ENCODE measurements around the gene GTF2E1. TPM values are rescaled to one million over a fixed set of nuclear protein-coding genes. Genes with fewer than 3 reads are reported as not detected.
"Not testable (repeated sequence)": the region's sequence is repeated elsewhere in the genome, so short reads cannot be mapped to it uniquely, and the experiment has no call there.

GTF2E1 gene
- total RNA-seq, 2 experiments from 2014 or later: 25.4 to 32.6 TPM

DNA sequence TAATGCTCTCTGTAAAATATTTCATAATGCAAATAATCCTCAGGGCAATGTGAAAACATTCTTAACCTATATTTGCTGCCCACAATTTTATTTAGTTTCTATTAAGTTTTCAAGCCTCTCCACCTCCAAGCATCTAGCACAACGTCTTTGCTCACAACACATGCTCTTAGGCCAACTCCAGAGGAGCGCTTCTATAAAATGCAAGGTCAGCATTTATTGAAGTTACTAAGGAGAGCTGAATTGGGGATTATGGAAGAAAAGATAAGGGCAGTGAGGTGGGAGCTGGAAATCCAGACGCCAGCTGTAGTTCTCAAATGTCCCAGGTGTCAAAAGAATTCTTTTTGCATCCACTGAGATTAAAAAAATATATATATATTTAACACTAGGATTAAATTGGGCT, 1.2 kb upstream of the GTF2E1 start:
- H3K4me3 Mint-ChIP-seq: peak overlapping the region; percentile 99
- H3K27me3 Mint-ChIP-seq: no peaks in the 10 kb centered on the region
- H3K27ac Mint-ChIP-seq: peak overlapping the region; percentile 98
- peaks cover under 1% of the 10 kb centered on the region for H3K9me3 Mint-ChIP-seq (ENCODE audit: low read depth)
- ATAC-seq: no peak
- CTCF ChIA-PET: interaction anchor here (1.5 to 1.7 kb wide), 2 partner anchors 145 to 183 kb away, joined by 4 to 8 read pairs; partner anchors contain the start of gene NDUFB4
- DNase-seq: no peak
- H3K4me1 Mint-ChIP-seq: peaks cover 29% of the 10 kb centered on the region
- peaks cover 19% of the 10 kb centered on the region for H3K36me3 Mint-ChIP-seq

DNA sequence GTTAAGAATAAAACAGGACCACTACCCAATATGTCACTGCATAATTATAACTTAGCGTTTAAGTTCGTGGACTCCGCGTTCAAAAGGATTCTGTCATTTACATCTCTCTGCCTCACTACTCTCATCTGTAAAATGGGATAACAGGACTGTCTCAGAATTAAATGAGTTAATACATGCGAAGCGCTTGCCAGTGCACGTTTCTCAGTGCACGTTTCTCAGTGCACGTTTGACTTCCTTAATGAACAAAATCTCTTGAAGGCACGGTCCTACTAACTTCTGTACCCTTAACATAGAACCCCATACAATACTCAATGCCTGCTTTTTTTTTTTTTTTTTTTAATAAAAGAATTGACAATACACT, 727 bp upstream of the GTF2E1 start:
- ATAC-seq (peak; percentile 17), DNase-seq (no peak)
- Mint-ChIP-seq H3K4me1 (peaks cover 29% of the 10 kb centered on the region), H3K36me3 (peaks cover 21% of the 10 kb centered on the region), H3K4me3 (peak overlapping the region; percentile 99), H3K27me3 (no peaks in the 10 kb centered on the region), H3K27ac (peak overlapping the region; percentile 98), H3K9me3 (ENCODE audit: low read depth) (no peaks in the 10 kb centered on the region)
- CTCF ChIA-PET: interaction anchor here (1.7 kb wide), 1 partner anchor 146 kb away, joined by 8 read pairs; the partner anchor contains the start of gene NDUFB4

DNA sequence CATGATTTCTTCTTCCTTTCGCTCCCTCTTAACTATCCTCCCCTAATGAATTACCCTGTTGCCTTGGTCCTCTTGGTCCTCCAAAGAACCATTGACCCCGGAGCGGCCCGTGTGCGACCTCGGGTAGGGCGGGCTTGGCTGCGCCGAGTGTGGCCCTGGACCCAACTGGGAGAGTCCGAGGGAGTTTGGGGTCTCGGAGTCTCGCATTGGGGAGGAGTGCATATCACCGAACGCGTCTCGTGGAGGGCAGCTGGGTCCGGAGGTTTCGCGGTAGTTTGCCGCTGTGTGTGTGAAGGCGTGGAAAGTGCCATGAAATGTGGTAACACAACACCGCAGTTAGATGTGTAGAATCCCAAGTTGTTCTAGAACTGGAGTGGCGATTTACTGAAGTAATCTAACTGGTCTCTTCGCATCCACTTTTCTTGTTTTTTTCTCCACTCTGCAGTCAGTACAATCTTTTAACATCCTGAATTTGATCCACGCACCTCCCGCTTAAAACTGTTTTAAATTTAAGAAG, 363 bp downstream of the GTF2E1 start:
- CTCF ChIA-PET: interaction anchor here (1.7 kb wide), 1 partner anchor 147 kb away, joined by 8 read pairs; the partner anchor contains the start of gene NDUFB4
- H3K27ac Mint-ChIP-seq: peak overlapping the region; percentile 98
- peak; percentile 59 for DNase-seq
- peak; percentile 24 for ATAC-seq
- H3K9me3 Mint-ChIP-seq (ENCODE audit: low read depth): no peaks in the 10 kb centered on the region
- H3K4me3 Mint-ChIP-seq: peak overlapping the region; percentile 99
- H3K4me1 Mint-ChIP-seq: peaks cover 29% of the 10 kb centered on the region
- no peaks in the 10 kb centered on the region for H3K27me3 Mint-ChIP-seq
- H3K36me3 Mint-ChIP-seq: peaks cover 17% of the 10 kb centered on the region

DNA sequence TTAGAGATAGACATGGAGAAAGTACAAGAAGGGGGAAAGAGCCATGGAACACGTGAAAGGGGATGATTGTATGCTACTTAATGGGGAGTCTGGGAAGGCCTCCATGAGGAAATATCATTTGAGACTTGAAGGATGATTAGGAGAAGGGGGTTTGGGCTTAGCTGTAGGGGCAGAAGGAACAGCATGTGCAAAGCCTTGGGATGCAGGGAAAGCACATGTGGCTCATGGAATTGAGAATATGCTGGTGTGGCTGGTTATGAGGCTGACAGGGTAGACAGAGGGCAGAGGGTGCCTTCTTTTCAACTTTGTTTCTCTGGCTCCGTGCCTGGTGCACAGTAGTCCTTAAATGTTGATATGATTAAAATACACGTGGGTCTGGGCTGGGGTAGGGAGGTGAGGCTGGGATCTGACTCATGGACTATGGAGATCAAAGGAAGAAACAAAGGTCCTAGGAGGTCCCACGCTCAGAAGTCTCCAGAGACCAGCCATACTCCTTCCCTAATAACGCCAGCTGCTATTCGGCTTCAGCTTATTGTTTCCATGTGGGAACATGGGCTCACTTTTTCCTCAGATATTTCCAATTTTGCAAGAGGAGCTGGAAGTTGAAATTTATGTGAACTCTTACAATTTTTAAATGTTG, 1.1 kb downstream of the GTF2E1 start:
- H3K4me1 Mint-ChIP-seq: peaks cover 29% of the 10 kb centered on the region
- H3K27ac Mint-ChIP-seq: peak overlapping the region; percentile 98
- H3K27me3 Mint-ChIP-seq: no peaks in the 10 kb centered on the region
- peaks cover 12% of the 10 kb centered on the region for H3K36me3 Mint-ChIP-seq
- peak overlapping the region; percentile 99 for H3K4me3 Mint-ChIP-seq
- ATAC-seq: no peak
- CTCF ChIA-PET: no interaction called here
- no peak for DNase-seq
- no peaks in the 10 kb centered on the region for H3K9me3 Mint-ChIP-seq (ENCODE audit: low read depth)

DNA sequence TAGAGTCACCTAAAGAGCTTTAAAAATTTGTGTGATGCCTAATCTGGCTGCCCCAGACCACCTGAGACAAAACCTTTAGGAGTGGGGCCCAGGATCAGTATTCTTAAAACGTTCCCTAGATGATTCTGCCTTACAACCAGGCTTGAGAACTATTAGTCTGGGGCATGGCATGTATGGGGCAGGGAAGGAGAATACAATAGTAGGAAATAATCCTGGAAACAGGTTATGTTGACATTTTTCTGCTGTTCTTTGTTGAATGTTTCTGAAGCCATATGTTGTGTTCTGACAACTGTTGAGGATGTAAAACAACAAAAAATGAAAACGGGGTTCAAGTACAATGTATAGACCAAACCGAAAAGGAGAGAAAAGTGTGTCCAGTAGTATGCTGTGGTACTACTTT, 2.9 kb downstream of the GTF2E1 start:
- DNase-seq (no peak), ATAC-seq (no peak)
- H3K27ac Mint-ChIP-seq: no peak overlapping the region
- no peaks in the 10 kb centered on the region for H3K9me3 Mint-ChIP-seq (ENCODE audit: low read depth)
- H3K36me3 Mint-ChIP-seq: peaks cover 13% of the 10 kb centered on the region
- no peak overlapping the region for H3K4me3 Mint-ChIP-seq
- H3K27me3 Mint-ChIP-seq: no peaks in the 10 kb centered on the region
- peaks cover 29% of the 10 kb centered on the region for H3K4me1 Mint-ChIP-seq
- CTCF ChIA-PET: no interaction called here

DNA sequence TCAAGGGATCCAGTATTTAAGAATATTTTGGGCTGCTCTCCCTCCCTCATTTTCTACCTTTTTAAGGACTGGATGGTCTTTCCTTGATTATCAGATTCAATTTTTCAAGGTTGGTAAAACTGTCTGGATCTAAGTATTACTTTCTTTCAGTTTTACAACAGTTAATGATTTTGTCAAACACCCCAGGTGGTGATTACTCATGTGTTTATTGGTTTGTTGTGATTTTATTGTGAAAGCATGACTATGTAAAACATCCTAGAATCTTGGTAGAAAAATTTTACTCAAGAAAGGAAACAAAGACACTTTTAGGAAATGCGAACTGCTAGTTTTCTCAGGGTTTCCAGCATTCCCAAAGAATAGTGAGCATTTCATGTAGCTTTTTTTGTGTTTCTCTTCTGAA, 7.3 kb downstream of the GTF2E1 start:
- Mint-ChIP-seq H3K27ac (no peak overlapping the region), H3K9me3 (ENCODE audit: low read depth) (no peaks in the 10 kb centered on the region), H3K4me1 (peaks cover 2% of the 10 kb centered on the region), H3K4me3 (no peak overlapping the region), H3K27me3 (no peaks in the 10 kb centered on the region), H3K36me3 (peaks cover 44% of the 10 kb centered on the region)
- CTCF ChIA-PET: no interaction called here
- ATAC-seq: no peak
- no peak for DNase-seq

DNA sequence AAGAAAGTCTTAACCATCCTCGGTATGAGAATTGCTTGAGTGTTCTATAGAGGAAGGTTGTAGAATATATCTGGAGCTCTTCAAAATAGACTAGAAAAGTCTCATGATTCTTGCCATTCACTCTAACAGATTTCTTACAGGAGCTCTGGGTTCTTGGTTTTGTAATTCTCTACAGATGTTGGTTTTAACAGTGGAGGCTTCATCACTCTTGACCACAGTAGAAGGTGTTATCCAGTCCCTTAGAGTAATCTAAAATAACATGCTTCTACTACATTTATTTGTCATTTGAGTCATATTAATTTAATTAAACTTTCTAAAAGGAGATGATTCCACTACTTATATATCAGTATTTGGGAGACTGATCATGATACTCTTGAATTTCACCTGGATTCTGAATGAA, 9.7 kb downstream of the GTF2E1 start:
- H3K4me1 Mint-ChIP-seq: peaks cover 2% of the 10 kb centered on the region

DNA sequence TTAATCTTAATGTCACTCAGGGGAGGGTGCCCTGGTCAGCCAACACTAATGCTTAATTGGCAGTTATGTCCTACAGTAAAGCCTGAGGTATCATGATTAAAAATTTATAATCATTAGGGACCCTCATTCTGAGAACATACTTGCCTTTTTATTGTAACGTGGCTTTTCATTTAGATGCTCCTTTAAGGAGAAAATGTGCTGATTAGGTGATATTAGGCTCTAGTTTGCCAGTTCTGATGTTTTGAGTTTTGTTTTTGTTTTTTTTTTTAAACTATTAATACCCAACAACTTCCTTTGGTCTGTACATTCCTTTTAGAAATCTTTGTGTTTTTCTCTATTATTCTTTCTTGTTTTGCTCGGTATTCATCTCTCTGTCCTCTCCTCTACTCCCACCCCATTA, 10.3 kb downstream of the GTF2E1 start:
- CTCF ChIA-PET: interaction anchor here (1.0 kb wide), 1 partner anchor 42 kb away, joined by 3 read pairs; no protein-coding TSS in a partner anchor
- Mint-ChIP-seq H3K9me3 (ENCODE audit: low read depth) (peaks cover 4% of the 10 kb centered on the region), H3K36me3 (peaks cover 53% of the 10 kb centered on the region), H3K27ac (no peak overlapping the region), H3K4me1 (peaks cover 2% of the 10 kb centered on the region), H3K27me3 (no peaks in the 10 kb centered on the region), H3K4me3 (no peak overlapping the region)
- ATAC-seq: no peak
- no peak for DNase-seq

More for the DNA sequence above, 9.7 kb downstream of the GTF2E1 start:
- H3K36me3 Mint-ChIP-seq: peaks cover 54% of the 10 kb centered on the region
- H3K27me3 Mint-ChIP-seq: no peaks in the 10 kb centered on the region
- ATAC-seq (no peak), DNase-seq (no peak)
- no peak overlapping the region for H3K27ac Mint-ChIP-seq
- peaks cover 4% of the 10 kb centered on the region for H3K9me3 Mint-ChIP-seq (ENCODE audit: low read depth)
- CTCF ChIA-PET: interaction anchor here (1.0 kb wide), 1 partner anchor 43 kb away, joined by 3 read pairs; no protein-coding TSS in a partner anchor
- H3K4me3 Mint-ChIP-seq: no peak overlapping the region

DNA sequence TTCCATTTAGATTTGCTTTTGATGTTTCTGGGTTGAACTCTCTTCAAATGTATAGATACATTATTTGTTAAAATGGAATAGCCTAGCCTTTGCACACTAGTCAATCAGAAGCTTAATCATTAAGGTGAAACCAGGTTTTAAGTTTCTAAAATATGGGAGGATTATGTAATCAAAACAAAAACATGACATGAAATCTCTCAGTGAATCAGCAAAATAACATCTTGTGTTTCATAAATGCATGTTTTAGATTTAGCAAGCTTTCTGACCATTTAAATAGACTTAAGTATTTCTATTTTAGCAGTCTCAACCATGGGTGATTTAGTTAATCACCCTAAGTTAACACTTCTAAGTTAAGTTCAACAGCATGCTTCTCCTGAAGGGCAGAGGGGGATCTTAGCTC, 11.3 kb downstream of the GTF2E1 start:
- Mint-ChIP-seq H3K36me3 (peaks cover 60% of the 10 kb centered on the region), H3K4me1 (peaks cover 2% of the 10 kb centered on the region), H3K27ac (no peak overlapping the region), H3K27me3 (no peaks in the 10 kb centered on the region), H3K4me3 (no peak overlapping the region), H3K9me3 (ENCODE audit: low read depth) (peaks cover 9% of the 10 kb centered on the region)
- DNase-seq (no peak), ATAC-seq (no peak)
- CTCF ChIA-PET: interaction anchor here (0.9 to 1.2 kb wide), 2 partner anchors 12 to 41 kb away, joined by 3 to 5 read pairs; no protein-coding TSS in a partner anchor

DNA sequence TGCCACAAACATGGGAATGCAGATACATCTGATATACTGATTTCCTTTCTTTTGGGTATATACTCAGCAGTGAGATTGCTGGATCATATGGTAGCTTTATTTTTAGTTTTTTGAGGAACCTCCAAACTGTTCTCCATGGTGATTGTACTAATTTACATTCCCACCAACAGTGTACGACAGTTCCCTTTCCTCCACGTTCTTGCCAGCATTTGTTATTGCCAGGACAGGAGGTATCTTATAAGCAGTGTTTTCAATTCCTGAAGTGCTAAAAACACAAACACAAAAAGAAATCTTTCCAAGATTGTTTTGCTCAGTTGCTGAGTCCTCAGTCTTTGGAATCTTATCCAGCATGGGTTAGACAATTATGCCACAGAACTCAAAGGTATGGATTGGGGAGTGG, 13.5 kb downstream of the GTF2E1 start:
- H3K4me3 Mint-ChIP-seq: no peak overlapping the region
- DNase-seq (no peak), ATAC-seq (no peak)
- CTCF ChIA-PET: no interaction called here
- peaks cover 2% of the 10 kb centered on the region for H3K4me1 Mint-ChIP-seq
- no peak overlapping the region for H3K27ac Mint-ChIP-seq
- no peaks in the 10 kb centered on the region for H3K27me3 Mint-ChIP-seq
- peaks cover 67% of the 10 kb centered on the region for H3K36me3 Mint-ChIP-seq
- peaks cover 9% of the 10 kb centered on the region for H3K9me3 Mint-ChIP-seq (ENCODE audit: low read depth)

DNA sequence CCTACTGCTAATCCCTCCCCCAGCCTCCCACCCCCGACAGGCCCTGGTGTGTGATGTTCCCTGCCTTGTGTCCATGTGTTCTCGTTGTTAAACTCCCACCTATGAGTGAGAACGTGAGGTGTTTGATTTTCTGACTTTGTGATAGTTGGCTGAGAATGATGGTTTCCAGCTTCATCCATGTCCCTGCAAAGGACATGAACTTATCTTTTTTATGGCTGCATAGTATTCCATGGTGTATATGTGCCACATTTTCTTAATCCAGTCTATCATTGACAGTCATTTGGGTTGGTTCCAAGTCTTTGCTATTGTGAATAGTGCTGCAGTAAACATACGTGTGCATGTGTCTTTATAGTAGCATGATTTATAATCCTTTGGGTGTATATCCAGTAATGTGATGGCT, 16.0 kb downstream of the GTF2E1 start:
- H3K4me3 Mint-ChIP-seq; H3K27me3 Mint-ChIP-seq; DNase-seq; H3K9me3 Mint-ChIP-seq (ENCODE audit: low read depth); CTCF ChIA-PET; H3K27ac Mint-ChIP-seq; H3K4me1 Mint-ChIP-seq; ATAC-seq: not testable (repeated sequence)
- peaks cover 54% of the 10 kb centered on the region for H3K36me3 Mint-ChIP-seq

DNA sequence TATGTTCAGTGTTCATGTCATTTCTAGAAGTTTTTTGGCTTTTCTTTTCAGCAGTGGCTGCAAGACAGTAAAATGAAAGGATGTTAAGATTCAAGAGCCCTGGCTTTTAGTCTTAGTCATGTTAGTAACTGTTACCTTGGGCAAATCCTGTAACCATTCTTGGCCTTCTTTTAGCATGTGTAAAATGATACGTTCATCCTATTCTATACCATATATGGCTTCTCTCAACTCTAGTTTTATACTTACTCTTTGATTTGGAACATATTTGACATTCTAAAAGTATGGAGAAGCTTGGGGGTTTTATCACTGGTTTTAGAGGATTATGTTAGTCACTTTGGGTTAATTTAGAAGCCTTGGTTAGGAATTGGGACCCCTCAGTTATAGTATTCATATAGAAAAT, 20.1 kb downstream of the GTF2E1 start:
- Mint-ChIP-seq H3K36me3 (peaks cover 24% of the 10 kb centered on the region), H3K27ac (no peak overlapping the region), H3K27me3 (no peaks in the 10 kb centered on the region), H3K4me1 (peaks cover 12% of the 10 kb centered on the region), H3K4me3 (no peak overlapping the region), H3K9me3 (ENCODE audit: low read depth) (peaks cover 5% of the 10 kb centered on the region)
- CTCF ChIA-PET: interaction anchor here (1.1 kb wide), 2 partner anchors 32 to 165 kb away, joined by 3 to 4 read pairs; no protein-coding TSS in a partner anchor
- no peak for ATAC-seq
- DNase-seq: no peak

DNA sequence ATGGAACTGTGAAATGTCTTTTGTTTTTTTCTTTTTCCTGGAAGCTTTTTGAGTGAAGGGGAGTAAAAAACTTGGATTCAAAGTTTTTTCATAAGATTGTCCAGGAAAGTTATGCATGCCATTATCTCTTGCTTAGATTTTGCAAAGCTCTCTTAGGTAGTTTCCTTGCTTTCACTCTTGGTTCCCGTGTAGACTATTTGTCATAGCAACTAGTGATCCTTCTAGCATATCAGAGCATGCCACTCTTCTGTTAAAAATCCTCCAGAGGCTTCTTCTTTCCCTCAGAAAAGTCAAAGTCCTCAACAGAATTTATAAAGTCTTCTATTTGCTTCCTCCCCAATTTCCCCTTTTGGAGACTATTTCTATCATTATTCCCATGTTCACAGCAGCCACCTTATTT, 21.1 kb downstream of the GTF2E1 start:
- H3K4me3 Mint-ChIP-seq: no peak overlapping the region
- H3K27ac Mint-ChIP-seq: no peak overlapping the region
- CTCF ChIA-PET: interaction anchor here (1.1 kb wide), 1 partner anchor 166 kb away, joined by 3 read pairs; no protein-coding TSS in a partner anchor
- peaks cover 20% of the 10 kb centered on the region for H3K36me3 Mint-ChIP-seq
- no peak for ATAC-seq
- no peaks in the 10 kb centered on the region for H3K27me3 Mint-ChIP-seq
- DNase-seq: no peak
- no peaks in the 10 kb centered on the region for H3K9me3 Mint-ChIP-seq (ENCODE audit: low read depth)
- H3K4me1 Mint-ChIP-seq: peaks cover 14% of the 10 kb centered on the region

DNA sequence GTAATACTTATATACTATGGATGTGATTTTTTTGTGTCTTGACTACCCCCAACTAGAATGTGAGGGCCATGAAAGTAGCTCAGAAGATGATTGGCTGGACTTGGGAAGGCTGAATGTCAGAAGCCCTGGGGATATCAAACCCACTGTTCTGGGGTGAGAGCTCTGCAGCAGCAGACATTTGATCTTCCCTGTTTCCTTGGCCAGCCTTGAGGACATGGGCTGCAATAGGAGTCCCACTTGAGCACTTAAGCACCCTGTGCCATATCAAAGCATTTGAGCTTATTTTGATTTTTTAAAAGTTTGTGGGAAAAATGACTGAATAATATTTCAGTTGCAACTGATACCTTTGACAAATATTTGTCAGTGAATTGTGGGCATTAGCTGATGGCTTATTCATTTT, 21.7 kb downstream of the GTF2E1 start:
- Mint-ChIP-seq H3K27me3 (no peaks in the 10 kb centered on the region), H3K4me1 (peaks cover 14% of the 10 kb centered on the region), H3K27ac (no peak overlapping the region), H3K9me3 (ENCODE audit: low read depth) (no peaks in the 10 kb centered on the region), H3K36me3 (peaks cover 17% of the 10 kb centered on the region), H3K4me3 (no peak overlapping the region)
- ATAC-seq (no peak), DNase-seq (no peak)
- CTCF ChIA-PET: interaction anchor here (1.0 kb wide), 1 partner anchor 31 kb away, joined by 3 read pairs; no protein-coding TSS in a partner anchor

All from activated CD8-positive, alpha-beta memory T cell treated with anti-CD3 and anti-CD28 coated beads, Interleukin-2, amount 10 ng/mL, durations not matched to agents 7 days and 5 days (primary cell).